ENCODE data around the gene DZIP1L. TPM values are rescaled to one million over a fixed set of nuclear protein-coding genes. Genes with fewer than 3 reads are reported as not detected.

The DZIP1L gene
- total RNA-seq, 1 experiment from 2014 or later = 10.4 TPM

DNA sequence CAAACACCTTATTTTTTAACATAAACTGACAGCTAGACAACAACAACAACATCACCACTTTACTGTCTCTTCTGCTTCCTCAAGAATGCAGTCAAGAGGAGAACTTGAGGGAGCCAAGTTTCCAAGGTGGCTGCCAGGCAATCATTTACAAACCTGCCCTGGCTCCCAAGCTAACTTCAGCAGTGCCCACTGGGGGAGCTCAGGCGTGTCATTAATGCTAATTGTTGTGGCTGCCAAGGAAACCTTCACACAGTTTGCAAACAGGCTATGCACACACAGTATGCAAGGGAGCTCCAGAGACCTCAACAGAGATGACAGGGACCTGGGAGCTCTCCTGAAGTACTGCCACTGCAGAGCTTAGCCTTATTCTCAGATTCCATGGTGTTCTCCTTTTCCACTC, 2.1 kb downstream of the DZIP1L start:
- Mint-ChIP-seq H3K4me3 (peak overlapping the region; percentile 40 to 93), H3K27ac (peak overlapping the region in 2 of 3 experiments; percentile 16 to 58; a peak in 2 of 7 replicates)
- DNase-seq = peak; percentile 48

More for the DNA sequence above, 2.1 kb downstream of the DZIP1L start:
- Histone ChIP-seq H3K9ac (ENCODE audit: extremely low read depth, insufficient read length, low read length) (no peak overlapping the region), H2BK12ac (ENCODE audit: insufficient read length, low read depth, low read length) (no peak overlapping the region), H3K79me2 (ENCODE audit: insufficient read depth, low read length) (no peaks in the 10 kb centered on the region), H3K4me1 (ENCODE audit: insufficient read depth, low read length) (no peaks in the 10 kb centered on the region), H3K4me2 (ENCODE audit: insufficient read depth, insufficient read length, low read length) (no peak overlapping the region), H3K79me1 (ENCODE audit: insufficient read depth, low read depth, low read length, poor library complexity, severe bottlenecking) (no peaks in the 10 kb centered on the region), H2BK15ac (ENCODE audit: low read depth, low read length) (no peak overlapping the region), H3K27ac (ENCODE audit: insufficient read length, low read depth, low read length) (no peak overlapping the region), H2BK120ac (ENCODE audit: low read depth, low read length, poor library complexity, severe bottlenecking) (no peak overlapping the region), H3T11ph (ENCODE audit: low read length) (no peak overlapping the region), H2AFZ (ENCODE audit: low read length) (no peak overlapping the region), H3K23me2 (ENCODE audit: insufficient read length, low read depth, low read length, poor library complexity, severe bottlenecking) (peaks cover 7% of the 10 kb centered on the region), H3K14ac (ENCODE audit: insufficient read depth, low read length) (no peak overlapping the region), H3K9me3 (ENCODE audit: control insufficient read depth, low read depth, low read length) (no peaks in the 10 kb centered on the region), H4K20me1 (ENCODE audit: control insufficient read depth, insufficient read depth, insufficient read length) (peaks cover 2% of the 10 kb centered on the region), H3K4ac (ENCODE audit: low read depth, low read length) (no peak overlapping the region), H4K91ac (ENCODE audit: insufficient read length, low read depth, low read length) (no peak overlapping the region), H3K27me3 (ENCODE audit: insufficient read depth, low read length) (no peaks in the 10 kb centered on the region), H3K18ac (ENCODE audit: insufficient read length, low read depth, low read length) (no peak overlapping the region), H3K56ac (ENCODE audit: insufficient read length, low read depth, low read length) (no peak overlapping the region), H4K5ac (ENCODE audit: insufficient read length, low read depth, low read length) (no peak overlapping the region), H2BK5ac (ENCODE audit: insufficient read length, low read length) (no peak overlapping the region), H2BK20ac (ENCODE audit: low read depth, low read length, poor library complexity, severe bottlenecking) (no peak overlapping the region), H2AK5ac (ENCODE audit: insufficient read length, low read length) (no peak overlapping the region), H3K23ac (ENCODE audit: insufficient read length, low read depth, low read length) (no peak overlapping the region), H4K8ac (replicated peaks; ENCODE audit: insufficient read length, low read depth, low read length) (no peak overlapping the region)
- Mint-ChIP-seq H3K4me1 (peaks cover 30 to 31% of the 10 kb centered on the region in 2 experiments), H3K27me3 (ENCODE audit: low read depth) (peaks cover 2% of the 10 kb centered on the region; the same call in 1 of the 2 replicates), H3K9me3 (peaks cover 3 to 8% of the 10 kb centered on the region in 2 experiments; a peak in 4 of 5 replicates), H3K36me3 (ENCODE audit: insufficient read depth in 1 of 3, low read depth in 3 of 3) (peaks cover 0 to 20% (median 4%) of the 10 kb centered on the region in 3 experiments)
- TF ChIP-seq, protein P1, sequence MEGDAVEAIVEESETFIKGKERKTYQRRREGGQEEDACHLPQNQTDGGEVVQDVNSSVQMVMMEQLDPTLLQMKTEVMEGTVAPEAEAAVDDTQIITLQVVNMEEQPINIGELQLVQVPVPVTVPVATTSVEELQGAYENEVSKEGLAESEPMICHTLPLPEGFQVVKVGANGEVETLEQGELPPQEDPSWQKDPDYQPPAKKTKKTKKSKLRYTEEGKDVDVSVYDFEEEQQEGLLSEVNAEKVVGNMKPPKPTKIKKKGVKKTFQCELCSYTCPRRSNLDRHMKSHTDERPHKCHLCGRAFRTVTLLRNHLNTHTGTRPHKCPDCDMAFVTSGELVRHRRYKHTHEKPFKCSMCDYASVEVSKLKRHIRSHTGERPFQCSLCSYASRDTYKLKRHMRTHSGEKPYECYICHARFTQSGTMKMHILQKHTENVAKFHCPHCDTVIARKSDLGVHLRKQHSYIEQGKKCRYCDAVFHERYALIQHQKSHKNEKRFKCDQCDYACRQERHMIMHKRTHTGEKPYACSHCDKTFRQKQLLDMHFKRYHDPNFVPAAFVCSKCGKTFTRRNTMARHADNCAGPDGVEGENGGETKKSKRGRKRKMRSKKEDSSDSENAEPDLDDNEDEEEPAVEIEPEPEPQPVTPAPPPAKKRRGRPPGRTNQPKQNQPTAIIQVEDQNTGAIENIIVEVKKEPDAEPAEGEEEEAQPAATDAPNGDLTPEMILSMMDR (conservative IDR thresholded peaks at IDR 0.05) = no peak
- WGBS (ENCODE audit: extremely low coverage, insufficient read length, low lambda C conversion rate) = no CpG with 5 or more reads among the region's 1 CpG
